ENCODE data around the gene HS3ST4.

DNA sequence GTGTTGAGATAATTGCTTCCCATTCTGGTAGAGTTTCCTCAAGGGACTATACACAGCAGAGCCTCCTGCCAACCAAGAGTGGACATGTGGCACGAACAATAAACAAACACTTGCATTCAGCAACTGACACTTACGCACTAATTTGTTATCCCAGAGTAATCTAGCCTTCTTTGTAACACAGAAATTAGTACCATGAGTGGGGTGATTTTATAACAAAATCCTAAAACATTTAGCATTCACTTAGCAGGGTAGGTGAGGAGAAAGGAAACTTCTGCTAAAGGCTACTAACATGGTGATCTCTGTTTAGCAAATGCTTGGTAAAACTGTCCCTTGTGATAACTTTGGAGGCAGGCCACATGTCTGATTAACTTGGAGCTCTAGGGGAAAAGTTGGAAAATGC, 325.2 kb downstream of the HS3ST4 start:
- TF ChIP-seq, protein P1, sequence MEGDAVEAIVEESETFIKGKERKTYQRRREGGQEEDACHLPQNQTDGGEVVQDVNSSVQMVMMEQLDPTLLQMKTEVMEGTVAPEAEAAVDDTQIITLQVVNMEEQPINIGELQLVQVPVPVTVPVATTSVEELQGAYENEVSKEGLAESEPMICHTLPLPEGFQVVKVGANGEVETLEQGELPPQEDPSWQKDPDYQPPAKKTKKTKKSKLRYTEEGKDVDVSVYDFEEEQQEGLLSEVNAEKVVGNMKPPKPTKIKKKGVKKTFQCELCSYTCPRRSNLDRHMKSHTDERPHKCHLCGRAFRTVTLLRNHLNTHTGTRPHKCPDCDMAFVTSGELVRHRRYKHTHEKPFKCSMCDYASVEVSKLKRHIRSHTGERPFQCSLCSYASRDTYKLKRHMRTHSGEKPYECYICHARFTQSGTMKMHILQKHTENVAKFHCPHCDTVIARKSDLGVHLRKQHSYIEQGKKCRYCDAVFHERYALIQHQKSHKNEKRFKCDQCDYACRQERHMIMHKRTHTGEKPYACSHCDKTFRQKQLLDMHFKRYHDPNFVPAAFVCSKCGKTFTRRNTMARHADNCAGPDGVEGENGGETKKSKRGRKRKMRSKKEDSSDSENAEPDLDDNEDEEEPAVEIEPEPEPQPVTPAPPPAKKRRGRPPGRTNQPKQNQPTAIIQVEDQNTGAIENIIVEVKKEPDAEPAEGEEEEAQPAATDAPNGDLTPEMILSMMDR (IDR thresholded peaks at IDR 0.05), result no peak
- TF ChIP-seq POLR2A (IDR thresholded peaks at IDR 0.05), result no peak

Data from esophagus squamous epithelium (tissue), 4 donors.